Osteoblast (primary cell): ENCODE data around the gene CEACAM20. TPM values are rescaled to one million over a fixed set of nuclear protein-coding genes. Genes with fewer than 3 reads are reported as not detected.

Source experiments
- DNase-seq: peaks from one replicate; pipeline ENCODE4 v3.0.0; 2011; ENCODE audit warnings: low spot score, mixed read lengths; ENCODE audit not compliant: insufficient read length; ENCODE audit errors: missing footprints
- H2AFZ ChIP-seq: 2 replicates; pipeline ENCODE4 v1.6.0; 2011; ENCODE audit warnings: mild to moderate bottlenecking, low read length
- H3K27ac ChIP-seq: 2 replicates; pipeline ENCODE4 v1.5.1; 2011; ENCODE audit warnings: mild to moderate bottlenecking, low read depth, low read length, moderate library complexity
- H3K27me3 ChIP-seq: 2 replicates; pipeline ENCODE4 v1.6.0; 2012; ENCODE audit warnings: mild to moderate bottlenecking, control low read depth, inconsistent platforms, low read length, moderate library complexity; ENCODE audit not compliant: insufficient read depth
- H3K36me3 ChIP-seq: 2 replicates; pipeline ENCODE4 v1.5.1; 2011; ENCODE audit warnings: mild to moderate bottlenecking, low read length, control low read depth, moderate library complexity; ENCODE audit not compliant: insufficient read depth
- H3K4me1 ChIP-seq: 2 replicates; pipeline ENCODE4 v1.5.1; 2011; ENCODE audit warnings: mild to moderate bottlenecking, low read length, control low read depth, moderate library complexity; ENCODE audit not compliant: insufficient read depth
- H3K4me2 ChIP-seq: 2 replicates; pipeline ENCODE4 v1.6.0; 2011; ENCODE audit warnings: mild to moderate bottlenecking, low read length; ENCODE audit not compliant: insufficient read depth
- H3K4me3 ChIP-seq: fragments of 200-600 bp; sonication (generic); 3 replicates; pipeline ENCODE4 v1.5.1; 2012; ENCODE audit warnings: mild to moderate bottlenecking, low read length, inconsistent platforms; ENCODE audit not compliant: insufficient read depth
- H3K79me2 ChIP-seq: 2 replicates; pipeline ENCODE4 v1.6.0; 2012; ENCODE audit warnings: mild to moderate bottlenecking, low read length, control low read depth, inconsistent platforms; ENCODE audit not compliant: insufficient read depth
- H3K9me3 ChIP-seq: 2 replicates; pipeline ENCODE4 v1.5.1; 2011; ENCODE audit warnings: low read depth, low read length, control low read depth
- H4K20me1 ChIP-seq: 2 replicates; pipeline ENCODE4 v1.6.0; 2012; ENCODE audit warnings: mild to moderate bottlenecking, low read length, control low read depth; ENCODE audit not compliant: insufficient read depth
- total RNA-seq: library from RNA; depleted of rRNA; stranded (reverse); fragments of >200 nt; gene quantifications from 2 replicates; pipeline ENCODE4 v1.2.3, GENCODE V29; 2012
- TF ChIP-seq, protein P1 (sequence below): IDR thresholded peaks from 2 replicates; pipeline ENCODE4 v1.5.1; 2011; ENCODE audit warnings: mild to moderate bottlenecking, low read depth, low read length, moderate library complexity; ENCODE audit errors: extremely low read depth

Gene CEACAM20
- total RNA-seq, 1 donor = not detected

- Histone ChIP-seq H3K27ac (no peak overlapping the region), H3K4me3 (no peak overlapping the region), H3K27me3 (peaks cover 5% of the 10 kb centered on the region), H4K20me1 (no peaks in the 10 kb centered on the region), H3K9me3 (no peaks in the 10 kb centered on the region), H3K79me2 (no peaks in the 10 kb centered on the region), H3K36me3 (no peaks in the 10 kb centered on the region), H3K4me1 (no peaks in the 10 kb centered on the region), H2AFZ (no peak overlapping the region), H3K4me2 (no peak overlapping the region)
- DNase-seq = no peak
- TF ChIP-seq, protein P1, sequence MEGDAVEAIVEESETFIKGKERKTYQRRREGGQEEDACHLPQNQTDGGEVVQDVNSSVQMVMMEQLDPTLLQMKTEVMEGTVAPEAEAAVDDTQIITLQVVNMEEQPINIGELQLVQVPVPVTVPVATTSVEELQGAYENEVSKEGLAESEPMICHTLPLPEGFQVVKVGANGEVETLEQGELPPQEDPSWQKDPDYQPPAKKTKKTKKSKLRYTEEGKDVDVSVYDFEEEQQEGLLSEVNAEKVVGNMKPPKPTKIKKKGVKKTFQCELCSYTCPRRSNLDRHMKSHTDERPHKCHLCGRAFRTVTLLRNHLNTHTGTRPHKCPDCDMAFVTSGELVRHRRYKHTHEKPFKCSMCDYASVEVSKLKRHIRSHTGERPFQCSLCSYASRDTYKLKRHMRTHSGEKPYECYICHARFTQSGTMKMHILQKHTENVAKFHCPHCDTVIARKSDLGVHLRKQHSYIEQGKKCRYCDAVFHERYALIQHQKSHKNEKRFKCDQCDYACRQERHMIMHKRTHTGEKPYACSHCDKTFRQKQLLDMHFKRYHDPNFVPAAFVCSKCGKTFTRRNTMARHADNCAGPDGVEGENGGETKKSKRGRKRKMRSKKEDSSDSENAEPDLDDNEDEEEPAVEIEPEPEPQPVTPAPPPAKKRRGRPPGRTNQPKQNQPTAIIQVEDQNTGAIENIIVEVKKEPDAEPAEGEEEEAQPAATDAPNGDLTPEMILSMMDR = no peak
Observed at GRCh38 chr19:44571830-44572580, 42.5 kb upstream of the CEACAM20 start.

GRCh38 chr19:44570984-44571684 is 41.7 kb upstream of the CEACAM20 start:
- Histone ChIP-seq H4K20me1 (no peaks in the 10 kb centered on the region), H2AFZ (peak overlapping the region; percentile 15), H3K9me3 (no peaks in the 10 kb centered on the region), H3K79me2 (no peaks in the 10 kb centered on the region), H3K27ac (no peak overlapping the region), H3K36me3 (no peaks in the 10 kb centered on the region), H3K4me1 (no peaks in the 10 kb centered on the region), H3K4me2 (peak overlapping the region; percentile 56), H3K4me3 (peak overlapping the region; percentile 37), H3K27me3 (peaks cover 13% of the 10 kb centered on the region)
- TF ChIP-seq, protein P1 = peak; percentile 81
- peak; percentile 92 for DNase-seq

- Histone ChIP-seq H3K27ac (no peak overlapping the region), H3K27me3 (peaks cover 18% of the 10 kb centered on the region), H4K20me1 (no peaks in the 10 kb centered on the region), H3K9me3 (no peaks in the 10 kb centered on the region), H3K79me2 (no peaks in the 10 kb centered on the region), H3K4me3 (no peak overlapping the region), H3K4me2 (no peak overlapping the region), H3K4me1 (no peaks in the 10 kb centered on the region), H3K36me3 (no peaks in the 10 kb centered on the region), H2AFZ (no peak overlapping the region)
- TF ChIP-seq, protein P1 = no peak
- no peak for DNase-seq
Observed at GRCh38 chr19:44570603-44570983, 41.1 kb upstream of the CEACAM20 start.

DNA sequence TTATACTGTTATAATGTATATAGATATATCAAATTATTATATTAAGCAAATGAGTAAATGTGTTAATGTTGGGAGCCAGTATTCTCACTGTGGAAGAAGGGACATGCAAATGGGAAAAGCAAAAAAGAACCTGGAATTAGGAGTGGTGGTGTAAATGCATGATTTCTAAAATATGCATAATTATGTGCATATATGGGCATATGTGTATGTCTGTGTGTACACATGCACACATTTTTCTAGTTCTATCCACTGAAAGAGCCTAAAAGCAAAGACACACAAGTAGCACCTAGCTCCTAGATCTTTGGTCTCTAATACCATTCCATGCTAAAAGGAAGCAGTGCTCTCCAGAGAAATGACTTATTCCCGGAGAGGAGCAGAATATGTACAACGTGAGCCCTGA is 38.3 kb upstream of the CEACAM20 start:
- Histone ChIP-seq H3K27ac (no peak overlapping the region), H2AFZ (no peak overlapping the region), H3K4me3 (no peak overlapping the region), H3K4me2 (no peak overlapping the region), H4K20me1 (no peaks in the 10 kb centered on the region), H3K9me3 (no peaks in the 10 kb centered on the region), H3K27me3 (peaks cover 18% of the 10 kb centered on the region), H3K4me1 (no peaks in the 10 kb centered on the region), H3K79me2 (no peaks in the 10 kb centered on the region), H3K36me3 (no peaks in the 10 kb centered on the region)
- TF ChIP-seq, protein P1 = no peak
- DNase-seq = no peak
